ENCODE results near the gene CRLF3.
"Not testable (repeated sequence)": the region's sequence is repeated elsewhere in the genome, so short reads cannot be mapped to it uniquely, and the experiment has no call there.

DNA sequence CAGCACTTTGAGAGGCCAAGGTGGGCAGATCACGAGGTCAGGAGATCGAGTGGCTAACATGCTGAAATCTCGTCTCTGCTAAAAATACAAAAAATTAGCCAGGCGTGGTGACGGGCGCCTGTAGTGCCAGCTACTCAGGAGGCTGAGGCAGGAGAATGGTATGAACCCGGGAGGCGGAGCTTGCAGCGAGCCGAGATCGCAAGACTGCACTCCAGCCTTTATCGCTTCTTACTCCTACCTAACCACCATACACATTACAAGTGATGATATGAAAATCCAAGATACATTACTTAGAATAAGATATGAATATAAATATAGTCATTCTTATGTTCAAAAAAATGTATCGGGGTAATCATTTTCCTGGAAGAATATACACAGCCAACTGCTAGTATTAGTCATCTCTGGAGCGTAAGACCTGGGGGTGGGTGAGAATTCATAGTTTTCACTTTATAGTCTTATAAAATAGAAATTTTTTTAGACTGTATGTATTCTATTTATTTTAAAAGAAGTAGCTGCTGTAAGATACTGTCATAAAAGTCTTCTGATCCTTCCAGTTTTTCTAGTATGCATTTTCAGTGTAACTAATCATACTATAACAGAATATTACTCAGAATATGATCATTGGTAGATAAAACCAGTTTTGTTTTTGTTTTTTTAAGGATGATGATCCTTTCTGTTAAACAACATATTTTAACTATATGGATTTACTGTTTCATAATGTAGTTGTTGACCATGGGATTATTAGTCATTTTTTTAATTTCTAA, 56.7 kb downstream of the CRLF3 start:
- TF ChIP-seq, protein P1, sequence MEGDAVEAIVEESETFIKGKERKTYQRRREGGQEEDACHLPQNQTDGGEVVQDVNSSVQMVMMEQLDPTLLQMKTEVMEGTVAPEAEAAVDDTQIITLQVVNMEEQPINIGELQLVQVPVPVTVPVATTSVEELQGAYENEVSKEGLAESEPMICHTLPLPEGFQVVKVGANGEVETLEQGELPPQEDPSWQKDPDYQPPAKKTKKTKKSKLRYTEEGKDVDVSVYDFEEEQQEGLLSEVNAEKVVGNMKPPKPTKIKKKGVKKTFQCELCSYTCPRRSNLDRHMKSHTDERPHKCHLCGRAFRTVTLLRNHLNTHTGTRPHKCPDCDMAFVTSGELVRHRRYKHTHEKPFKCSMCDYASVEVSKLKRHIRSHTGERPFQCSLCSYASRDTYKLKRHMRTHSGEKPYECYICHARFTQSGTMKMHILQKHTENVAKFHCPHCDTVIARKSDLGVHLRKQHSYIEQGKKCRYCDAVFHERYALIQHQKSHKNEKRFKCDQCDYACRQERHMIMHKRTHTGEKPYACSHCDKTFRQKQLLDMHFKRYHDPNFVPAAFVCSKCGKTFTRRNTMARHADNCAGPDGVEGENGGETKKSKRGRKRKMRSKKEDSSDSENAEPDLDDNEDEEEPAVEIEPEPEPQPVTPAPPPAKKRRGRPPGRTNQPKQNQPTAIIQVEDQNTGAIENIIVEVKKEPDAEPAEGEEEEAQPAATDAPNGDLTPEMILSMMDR (IDR thresholded peaks at IDR 0.05): not testable (repeated sequence)
- TF ChIP-seq POLR2A (IDR thresholded peaks at IDR 0.05): not testable (repeated sequence)

Data from lower leg skin (tissue), 3 donors.